Measurements from ENCODE around the gene METTL23.
"Not testable (repeated sequence)": the region's sequence is repeated elsewhere in the genome, so short reads cannot be mapped to it uniquely, and the experiment has no call there.

The METTL23 gene

DNA sequence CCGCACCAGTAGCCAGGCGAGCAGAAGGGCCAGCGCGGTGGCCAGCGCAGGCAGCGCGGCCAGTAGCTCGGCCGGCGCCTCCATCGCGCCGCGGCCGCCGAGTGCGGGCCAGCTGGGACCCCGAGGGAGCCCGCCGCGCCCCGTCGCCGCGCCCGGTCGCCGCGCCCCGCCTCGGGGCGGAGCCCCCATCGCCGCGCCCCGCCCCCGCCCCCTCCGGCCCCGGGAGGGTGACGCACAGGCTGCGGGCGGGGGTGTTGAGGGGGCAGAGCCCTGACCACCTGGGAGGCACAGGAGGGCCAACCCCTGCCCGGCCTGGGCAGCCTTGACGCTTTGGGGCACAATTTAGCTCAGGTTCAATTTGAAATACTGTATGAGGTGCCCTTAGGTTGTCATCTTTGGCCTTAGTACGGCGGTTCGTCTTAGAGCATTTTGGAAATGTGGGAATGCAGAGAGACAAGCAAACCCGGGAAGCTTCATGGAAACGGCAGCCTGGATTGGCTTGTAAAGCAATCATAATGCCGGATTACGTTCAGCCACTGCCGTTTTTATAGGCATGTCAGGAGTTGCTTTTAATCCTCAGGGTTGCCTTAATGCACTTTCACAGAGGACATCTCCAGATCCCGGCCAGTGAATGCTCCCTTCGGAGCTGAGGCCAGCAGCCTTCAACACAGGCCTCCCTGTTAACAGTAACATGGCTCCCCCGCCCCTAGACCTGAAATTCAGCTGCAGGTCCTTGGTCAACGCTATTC is 15.6 kb upstream of the METTL23 start, which contains the start of gene MXRA7:
Gene MXRA7, minus strand, starts transcription at position 103 of the 749 bp plus-strand sequence. Its CDS starts 19 bp downstream, at position 84.
- Histone ChIP-seq H3K27me3 (replicated peaks; ENCODE audit: control insufficient read depth, insufficient read depth, low read length) (no peaks in the 10 kb centered on the region), H3K36me3 (ENCODE audit: control insufficient read depth, insufficient read depth, low read length) (peaks cover 4% of the 10 kb centered on the region), H3K4me3 (replicated peaks; ENCODE audit: low read depth, low read length) (peak within 1 kb of the TSS; percentile 33)
- TF ChIP-seq, protein P1, sequence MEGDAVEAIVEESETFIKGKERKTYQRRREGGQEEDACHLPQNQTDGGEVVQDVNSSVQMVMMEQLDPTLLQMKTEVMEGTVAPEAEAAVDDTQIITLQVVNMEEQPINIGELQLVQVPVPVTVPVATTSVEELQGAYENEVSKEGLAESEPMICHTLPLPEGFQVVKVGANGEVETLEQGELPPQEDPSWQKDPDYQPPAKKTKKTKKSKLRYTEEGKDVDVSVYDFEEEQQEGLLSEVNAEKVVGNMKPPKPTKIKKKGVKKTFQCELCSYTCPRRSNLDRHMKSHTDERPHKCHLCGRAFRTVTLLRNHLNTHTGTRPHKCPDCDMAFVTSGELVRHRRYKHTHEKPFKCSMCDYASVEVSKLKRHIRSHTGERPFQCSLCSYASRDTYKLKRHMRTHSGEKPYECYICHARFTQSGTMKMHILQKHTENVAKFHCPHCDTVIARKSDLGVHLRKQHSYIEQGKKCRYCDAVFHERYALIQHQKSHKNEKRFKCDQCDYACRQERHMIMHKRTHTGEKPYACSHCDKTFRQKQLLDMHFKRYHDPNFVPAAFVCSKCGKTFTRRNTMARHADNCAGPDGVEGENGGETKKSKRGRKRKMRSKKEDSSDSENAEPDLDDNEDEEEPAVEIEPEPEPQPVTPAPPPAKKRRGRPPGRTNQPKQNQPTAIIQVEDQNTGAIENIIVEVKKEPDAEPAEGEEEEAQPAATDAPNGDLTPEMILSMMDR (IDR thresholded peaks at IDR 0.05; ENCODE audit: insufficient read depth, low read length, poor library complexity, severe bottlenecking), result no peak
- peak; percentile 41 for DNase-seq (ENCODE audit: extremely low read depth, insufficient read length)

DNA sequence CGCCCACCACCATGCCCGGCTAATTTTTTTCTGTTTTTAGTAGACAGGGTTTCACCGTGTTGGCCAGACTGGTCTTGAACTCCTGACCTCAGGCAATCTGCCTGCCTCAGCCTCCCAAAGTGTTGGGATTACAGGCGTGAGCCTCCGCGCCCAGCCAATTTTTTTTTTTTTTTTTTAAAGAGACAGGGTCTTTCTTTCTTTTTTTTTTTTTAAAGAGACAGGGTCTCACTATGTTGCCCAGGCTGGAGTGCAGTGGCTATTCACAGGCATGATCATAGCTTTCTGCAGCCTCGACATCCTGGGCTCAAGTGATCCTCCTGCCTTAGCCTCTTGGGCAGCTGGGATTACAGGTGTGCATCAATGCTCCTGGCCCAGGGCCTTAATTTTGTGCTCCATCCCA is 14.3 kb upstream of the METTL23 start:
- not testable (repeated sequence) for H3K36me3 ChIP-seq (ENCODE audit: control insufficient read depth, insufficient read depth, low read length); H3K4me3 ChIP-seq (replicated peaks; ENCODE audit: low read depth, low read length); H3K27me3 ChIP-seq (replicated peaks; ENCODE audit: control insufficient read depth, insufficient read depth, low read length); DNase-seq (ENCODE audit: extremely low read depth, insufficient read length)

GRCh38 chr17:76713765-76714164 is 12.9 kb upstream of the METTL23 start:
- H3K4me3 ChIP-seq (replicated peaks; ENCODE audit: low read depth, low read length), result no peak overlapping the region
- TF ChIP-seq, protein P1 (IDR thresholded peaks at IDR 0.05; ENCODE audit: insufficient read depth, low read length, poor library complexity, severe bottlenecking), result no peak
- no peaks in the 10 kb centered on the region for H3K27me3 ChIP-seq (replicated peaks; ENCODE audit: control insufficient read depth, insufficient read depth, low read length)
- DNase-seq (ENCODE audit: extremely low read depth, insufficient read length), result no peak
- peaks cover 11% of the 10 kb centered on the region for H3K36me3 ChIP-seq (ENCODE audit: control insufficient read depth, insufficient read depth, low read length)

GRCh38 chr17:76714336-76714735 is 12.3 kb upstream of the METTL23 start:
- no peaks in the 10 kb centered on the region for H3K27me3 ChIP-seq (replicated peaks; ENCODE audit: control insufficient read depth, insufficient read depth, low read length)
- DNase-seq (ENCODE audit: extremely low read depth, insufficient read length), result no peak
- TF ChIP-seq, protein P1 (IDR thresholded peaks at IDR 0.05; ENCODE audit: insufficient read depth, low read length, poor library complexity, severe bottlenecking), result no peak
- no peak overlapping the region for H3K4me3 ChIP-seq (replicated peaks; ENCODE audit: low read depth, low read length)
- H3K36me3 ChIP-seq (ENCODE audit: control insufficient read depth, insufficient read depth, low read length), result peaks cover 13% of the 10 kb centered on the region

GRCh38 chr17:76714822-76715495 is 11.7 kb upstream of the METTL23 start:
- H3K36me3 ChIP-seq (ENCODE audit: control insufficient read depth, insufficient read depth, low read length), result peaks cover 13% of the 10 kb centered on the region
- H3K27me3 ChIP-seq (replicated peaks; ENCODE audit: control insufficient read depth, insufficient read depth, low read length), result no peaks in the 10 kb centered on the region
- no peak for DNase-seq (ENCODE audit: extremely low read depth, insufficient read length)
- H3K4me3 ChIP-seq (replicated peaks; ENCODE audit: low read depth, low read length), result no peak overlapping the region
- TF ChIP-seq, protein P1 (IDR thresholded peaks at IDR 0.05; ENCODE audit: insufficient read depth, low read length, poor library complexity, severe bottlenecking), result peak; percentile 79

DNA sequence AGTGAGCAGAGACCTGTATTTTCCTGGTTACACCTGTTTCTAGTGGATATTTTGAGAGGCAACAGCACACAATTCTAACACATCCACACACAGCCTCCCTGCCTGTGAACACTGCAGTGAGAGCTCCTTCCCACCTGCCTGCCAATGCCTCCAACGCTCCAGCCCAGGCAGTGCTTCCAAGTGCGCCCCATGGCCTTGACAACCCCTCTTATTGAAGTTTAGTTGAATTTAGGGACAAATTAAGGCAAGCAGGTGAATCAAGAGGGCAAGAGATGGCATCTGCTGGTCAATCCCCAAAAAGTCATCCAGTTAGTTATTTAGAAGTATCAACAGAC is 11.2 kb upstream of the METTL23 start:
- DNase-seq (ENCODE audit: extremely low read depth, insufficient read length), result no peak
- TF ChIP-seq, protein P1 (IDR thresholded peaks at IDR 0.05; ENCODE audit: insufficient read depth, low read length, poor library complexity, severe bottlenecking), result no peak
- Histone ChIP-seq H3K36me3 (ENCODE audit: control insufficient read depth, insufficient read depth, low read length) (peaks cover 17% of the 10 kb centered on the region), H3K4me3 (replicated peaks; ENCODE audit: low read depth, low read length) (no peak overlapping the region), H3K27me3 (replicated peaks; ENCODE audit: control insufficient read depth, insufficient read depth, low read length) (no peaks in the 10 kb centered on the region)
